Stimulated activated CD4-positive, alpha-beta T cell treated with anti-CD3 and anti-CD28 coated beads, Interleukin-4, amount 100 ng/mL, for 1 hour (primary cell): Measurements from ENCODE around the gene WDR49.

Source experiments
- DNase-seq: peaks from one replicate; pipeline ENCODE4 v3.0.0-alpha.2; 2020

Gene WDR49

DNA sequence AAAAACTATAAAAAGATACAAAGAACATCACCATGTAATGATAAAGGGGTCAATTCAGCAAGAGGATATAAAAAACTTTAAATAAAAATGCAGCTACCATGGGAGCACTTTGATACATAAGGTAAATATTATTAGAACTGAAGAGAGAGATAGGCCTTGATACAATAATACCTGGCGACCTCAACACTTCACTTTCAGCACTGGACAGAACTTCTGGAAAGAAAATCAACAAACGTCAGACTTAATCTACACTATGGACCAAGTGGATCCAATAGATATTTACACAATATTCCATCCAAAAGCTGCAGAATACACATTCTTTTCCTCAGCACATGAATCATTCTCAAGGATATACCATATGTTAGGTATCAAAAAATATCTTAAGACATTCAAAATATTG, 42.0 kb downstream of the WDR49 start:
- no peak for DNase-seq

DNA sequence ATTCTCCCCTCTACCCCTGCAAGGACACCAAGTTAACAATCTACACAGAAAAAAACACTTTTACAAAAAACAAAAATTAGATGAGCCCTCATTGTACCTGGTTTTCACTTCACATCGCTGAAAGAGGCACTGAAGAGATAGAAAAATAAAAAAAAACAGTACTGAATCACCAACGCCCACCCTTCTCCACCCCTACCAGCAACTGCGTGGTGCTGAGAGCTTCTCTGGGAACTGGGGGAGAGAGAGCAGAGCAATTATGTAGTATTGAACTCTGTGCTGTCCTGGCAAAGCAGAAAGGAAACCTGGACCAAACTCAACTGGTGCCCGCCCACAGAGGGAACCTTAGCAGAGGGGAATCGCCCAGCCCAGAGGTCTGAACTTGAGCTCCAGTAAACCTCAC, 44.6 kb downstream of the WDR49 start:
- DNase-seq: no peak

DNA sequence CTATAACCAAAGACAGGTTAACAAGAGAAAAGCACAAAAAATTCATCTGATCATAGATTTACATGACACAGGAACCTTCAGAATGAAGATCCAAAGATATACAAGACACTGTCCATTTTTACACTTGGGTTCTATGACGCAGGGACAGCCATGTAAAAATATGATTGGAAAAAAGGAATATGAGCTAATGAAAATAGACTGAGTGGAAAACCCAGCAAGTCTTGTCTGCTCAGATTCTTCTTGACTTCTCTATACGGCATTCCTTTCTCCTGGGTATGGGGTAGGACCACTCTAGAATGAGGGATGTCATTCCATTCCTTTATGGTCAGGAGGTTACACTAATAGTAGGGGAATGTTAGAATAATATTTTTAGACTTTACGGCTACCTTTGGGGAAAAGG, 46.9 kb downstream of the WDR49 start:
- DNase-seq: no peak

DNA sequence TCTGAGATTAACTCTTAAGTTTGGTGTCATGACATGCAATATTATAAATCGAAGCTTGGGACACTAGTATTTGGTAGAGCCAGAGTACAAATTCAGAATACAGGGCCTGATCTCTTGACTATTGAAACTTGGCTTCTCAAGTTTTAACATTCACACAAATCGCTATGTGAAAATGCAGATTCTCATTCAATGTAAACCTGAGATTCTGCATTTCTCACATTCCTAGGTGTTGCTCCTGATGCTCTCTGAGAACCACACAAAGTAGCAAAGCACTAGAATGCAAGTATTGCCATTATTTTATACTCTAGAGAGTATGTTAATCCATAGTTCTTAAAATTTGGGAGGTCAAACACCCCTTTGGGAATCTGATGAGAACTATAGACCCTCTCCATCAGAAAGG, 47.9 kb downstream of the WDR49 start:
- no peak for DNase-seq

- DNase-seq: no peak
These were observed 51.7 kb downstream of the WDR49 start for GRCh38 chr3:167602041-167602440.

- DNase-seq: no peak
These were observed 66.1 kb downstream of the WDR49 start for GRCh38 chr3:167587651-167588050.

- no peak for DNase-seq
These were observed 78.6 kb downstream of the WDR49 start for GRCh38 chr3:167575000-167575600.

GRCh38 chr3:167572991-167573390, 80.8 kb downstream of the WDR49 start:
- DNase-seq: no peak

- no peak for DNase-seq
These were observed 85.1 kb downstream of the WDR49 start for GRCh38 chr3:167568634-167569033.

GRCh38 chr3:167565489-167565888, 88.3 kb downstream of the WDR49 start:
- DNase-seq: no peak

GRCh38 chr3:167564612-167565011, 89.1 kb downstream of the WDR49 start:
- DNase-seq: no peak

DNA sequence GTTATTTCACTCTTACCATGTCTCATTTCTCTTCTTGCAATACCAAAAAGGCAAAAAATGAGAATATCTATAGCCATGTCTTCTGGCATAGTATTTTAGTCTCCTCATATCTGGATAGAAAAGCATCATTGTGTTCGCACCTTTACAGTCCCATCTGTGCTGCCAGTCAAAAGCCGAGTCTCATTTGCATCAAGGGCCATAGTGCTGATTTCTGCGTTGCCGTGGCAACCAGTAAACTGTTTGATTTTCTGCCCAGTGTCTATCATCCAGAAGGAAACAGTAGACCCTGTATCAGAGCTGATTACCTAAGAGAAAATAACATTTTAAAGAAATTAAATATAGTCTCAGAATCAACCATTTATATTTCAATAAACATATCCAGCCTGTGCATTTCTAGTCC, 93.8 kb downstream of the WDR49 start:
- no peak for DNase-seq

GRCh38 chr3:167554898-167555297, 98.8 kb downstream of the WDR49 start:
- no peak for DNase-seq

GRCh38 chr3:167538081-167538480, 115.7 kb downstream of the WDR49 start:
- DNase-seq: no peak

- no peak for DNase-seq
These were observed 132.8 kb downstream of the WDR49 start for GRCh38 chr3:167521006-167521355.

GRCh38 chr3:167520266-167521005, 133.3 kb downstream of the WDR49 start:
- DNase-seq: no peak

DNA sequence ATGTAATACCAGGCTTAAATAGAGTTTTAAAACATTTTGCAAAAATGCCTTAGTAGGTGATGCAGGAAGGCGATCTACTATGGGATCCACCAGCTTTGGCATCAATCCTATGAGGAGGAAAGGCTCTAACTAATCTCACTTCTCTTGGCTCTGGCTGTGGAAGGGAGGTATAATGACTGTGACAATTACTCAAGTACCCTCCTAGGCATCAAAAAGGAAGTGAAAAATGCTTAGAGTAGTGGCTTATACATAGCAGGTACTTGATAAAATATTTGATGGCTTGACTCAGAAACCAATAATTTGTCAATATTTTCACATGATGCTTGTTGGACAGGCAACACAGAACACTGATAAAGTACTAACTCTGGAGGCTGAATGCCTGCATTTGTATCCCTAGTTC, 145.8 kb downstream of the WDR49 start:
- no peak for DNase-seq

GRCh38 chr3:167502401-167502800, 151.3 kb downstream of the WDR49 start:
- DNase-seq: no peak

- DNase-seq: no peak
These were observed 151.8 kb downstream of the WDR49 start for GRCh38 chr3:167501941-167502340.

DNA sequence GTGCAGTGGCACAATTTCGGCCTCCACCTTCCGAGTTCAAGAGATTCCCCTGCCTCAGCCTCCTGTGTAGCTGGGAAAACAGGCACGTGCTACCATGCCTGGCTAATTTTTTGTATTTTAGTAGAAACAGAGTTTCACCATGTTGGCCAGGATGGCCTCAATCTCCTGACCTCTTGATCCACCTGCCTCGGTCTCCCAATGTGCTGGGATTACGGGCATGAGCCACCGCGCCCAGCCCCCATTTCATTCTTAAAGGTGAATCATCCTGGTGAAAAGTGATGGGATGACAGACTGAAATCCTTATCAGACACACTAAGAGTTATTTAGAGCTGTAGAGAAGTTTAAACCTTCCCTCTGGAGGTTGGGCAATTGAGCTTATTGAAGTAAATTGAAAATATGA, 155.8 kb downstream of the WDR49 start:
- DNase-seq: no peak

- no peak for DNase-seq
These were observed 160.5 kb downstream of the WDR49 start for GRCh38 chr3:167493244-167493643.

GRCh38 chr3:167491621-167492020, 162.1 kb downstream of the WDR49 start:
- DNase-seq: no peak

- no peak for DNase-seq
These were observed 164.2 kb downstream of the WDR49 start for GRCh38 chr3:167489571-167489970.

DNA sequence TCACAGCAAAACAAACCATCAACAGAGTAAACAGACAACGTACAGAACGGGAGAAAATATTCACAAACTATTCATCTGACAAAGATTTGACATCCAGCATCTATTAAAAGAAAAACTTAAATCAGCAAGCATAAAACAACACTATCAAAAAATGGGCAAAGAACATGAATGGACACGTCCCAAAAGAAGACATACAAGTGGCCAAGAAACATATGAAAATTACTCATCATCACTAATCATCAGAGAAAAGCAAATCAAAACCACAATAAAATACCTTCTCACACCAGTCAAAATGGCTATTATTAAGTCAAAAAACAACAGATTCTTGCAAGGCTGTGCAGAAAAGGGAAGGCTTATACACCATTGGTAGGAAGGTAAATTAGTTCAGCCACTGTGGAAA, 166.2 kb downstream of the WDR49 start:
- no peak for DNase-seq

GRCh38 chr3:167484551-167484950, 169.2 kb downstream of the WDR49 start:
- DNase-seq: no peak
